ENCODE data around the gene YIPF5.

The YIPF5 gene

GRCh38 chr5:144183254-144183889 is 12.9 kb upstream of the YIPF5 start:
- DNase-seq (ENCODE audit: low read depth in 2 of 2, low spot score in 1 of 2) = no peak

DNA sequence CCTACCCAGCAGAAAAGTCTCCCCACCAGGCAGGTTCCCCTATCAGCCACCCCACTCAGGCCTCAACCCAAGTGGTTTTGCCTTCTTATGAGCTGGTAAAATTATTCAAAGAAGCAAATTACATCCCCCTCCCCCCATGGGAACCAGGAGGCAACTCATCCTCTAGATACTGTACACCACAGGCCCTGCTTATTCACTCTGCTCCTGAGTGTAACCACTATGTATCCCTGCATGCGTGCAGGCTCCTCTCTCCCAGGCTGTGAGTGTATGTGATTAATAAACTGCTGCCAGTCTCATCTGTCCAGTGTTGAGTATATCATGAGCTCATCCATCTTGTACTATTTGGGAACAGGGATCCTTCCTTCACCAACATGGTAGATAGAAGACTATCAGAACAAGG is 8.8 kb upstream of the YIPF5 start:
- DNase-seq (ENCODE audit: low read depth in 2 of 2, low spot score in 1 of 2) = no peak

- DNase-seq (ENCODE audit: low read depth in 2 of 2, low spot score in 1 of 2) = no peak
Observed at GRCh38 chr5:144177548-144177947, 7.1 kb upstream of the YIPF5 start.

- no peak for DNase-seq (ENCODE audit: low read depth in 2 of 2, low spot score in 1 of 2)
Observed at GRCh38 chr5:144173766-144174165, 3.3 kb upstream of the YIPF5 start.

GRCh38 chr5:144169904-144170275 is 569 bp downstream of the YIPF5 start:
- DNase-seq (ENCODE audit: low read depth in 2 of 2, low spot score in 1 of 2) = no peak

DNA sequence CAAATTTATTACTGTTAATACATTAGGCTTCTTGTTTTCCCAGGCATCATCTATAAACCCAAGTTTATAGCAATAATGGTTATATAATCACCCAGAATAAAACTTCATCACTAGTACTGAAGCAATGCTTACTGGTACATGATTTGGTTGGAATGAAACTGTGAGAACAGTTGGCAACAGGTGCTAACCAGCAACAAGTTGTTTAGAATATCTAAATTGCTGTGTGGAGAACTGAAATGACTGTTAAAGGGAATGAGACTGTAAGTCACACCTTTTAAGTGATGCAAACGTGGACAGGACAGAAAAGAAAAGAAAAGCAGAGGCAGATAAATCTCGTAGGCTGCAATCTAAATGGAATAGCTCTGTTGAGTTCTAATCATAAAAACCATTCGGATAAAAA is 2.5 kb downstream of the YIPF5 start:
- no peak for DNase-seq (ENCODE audit: low read depth in 2 of 2, low spot score in 1 of 2)

GRCh38 chr5:144166696-144167095 is 3.8 kb downstream of the YIPF5 start:
- no peak for DNase-seq (ENCODE audit: low read depth in 2 of 2, low spot score in 1 of 2)

- no peak for DNase-seq (ENCODE audit: low read depth in 2 of 2, low spot score in 1 of 2)
Observed at GRCh38 chr5:144162686-144163085, 7.8 kb downstream of the YIPF5 start.

DNA sequence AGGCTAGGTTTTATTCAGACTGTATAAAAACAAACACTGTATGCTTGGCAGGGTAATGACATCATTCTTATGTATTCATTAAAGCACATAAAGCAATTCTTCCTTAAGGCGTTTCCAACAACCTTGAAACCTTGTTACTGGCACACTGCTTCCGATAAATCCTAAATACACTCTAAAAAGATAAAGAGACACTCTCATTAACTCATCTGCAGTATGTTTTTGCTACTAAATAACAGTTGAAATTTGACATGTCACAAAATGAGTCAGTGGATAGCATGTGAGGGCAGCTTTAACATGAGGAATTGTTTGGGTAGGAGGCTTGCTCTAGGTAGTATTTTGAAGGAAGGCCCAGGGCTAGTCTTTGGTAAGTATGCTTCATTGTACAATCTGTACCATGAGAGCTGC is 13.7 kb downstream of the YIPF5 start:
- no peak for DNase-seq (ENCODE audit: low read depth in 2 of 2, low spot score in 1 of 2)

- no peak for DNase-seq (ENCODE audit: low read depth in 2 of 2, low spot score in 1 of 2)
Observed at GRCh38 chr5:144151026-144151425, 19.4 kb downstream of the YIPF5 start.

DNA sequence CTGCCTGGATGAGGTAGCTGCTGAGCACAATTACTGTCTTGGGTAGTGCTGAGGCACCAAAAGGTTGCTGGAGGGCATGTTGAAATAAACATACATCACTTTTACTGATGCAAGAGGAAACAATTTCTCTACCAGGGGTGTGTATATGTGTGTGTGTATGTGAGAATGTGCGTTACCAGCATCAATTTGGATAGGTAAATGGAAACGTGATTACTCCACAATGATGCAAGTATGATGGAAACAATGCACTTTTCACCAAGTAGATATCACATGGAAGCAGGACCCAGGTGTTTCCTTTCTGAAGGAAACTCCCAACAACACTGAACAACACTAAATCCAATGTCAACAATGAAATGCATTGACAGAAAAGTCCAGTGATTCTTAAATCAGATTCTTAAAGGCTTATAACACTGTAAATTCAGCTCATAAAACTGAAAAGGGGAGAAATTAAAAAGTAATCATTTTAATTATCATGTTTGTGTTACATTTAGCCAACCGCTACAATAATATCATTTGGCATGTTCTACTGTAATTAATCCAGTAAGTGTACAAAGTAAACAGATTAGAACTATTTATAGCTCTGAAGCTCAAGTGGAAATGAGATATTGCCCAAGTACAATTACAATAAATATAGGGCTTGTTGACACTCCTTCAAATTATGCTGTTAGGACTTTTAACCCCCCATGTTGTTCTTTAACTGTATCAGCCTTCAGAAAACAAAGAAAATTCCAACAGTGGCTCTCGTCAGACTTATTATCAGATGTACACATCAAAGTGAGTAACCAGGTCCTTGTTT is 25.3 kb downstream of the YIPF5 start:
- no peak for DNase-seq (ENCODE audit: low read depth in 2 of 2, low spot score in 1 of 2)

DNA sequence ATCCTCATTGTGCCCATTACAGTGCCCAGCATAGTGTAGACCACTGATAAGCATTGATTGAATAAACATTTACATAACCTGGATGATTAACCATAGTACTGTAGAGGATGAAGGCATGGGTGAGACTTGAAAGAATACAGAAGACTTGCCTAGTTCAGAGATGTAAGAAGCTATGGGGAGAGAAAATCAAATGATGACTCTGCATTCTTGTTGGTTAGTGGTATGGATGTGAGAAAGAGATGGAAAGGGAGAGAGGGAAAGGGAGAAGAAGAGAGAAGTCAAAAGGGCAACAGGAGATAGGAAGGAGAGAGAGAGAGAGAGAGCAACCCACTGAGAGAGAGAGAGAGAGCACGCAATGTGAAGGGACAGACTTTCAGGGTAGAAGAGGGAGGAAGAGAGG is 26.8 kb downstream of the YIPF5 start:
- no peak for DNase-seq (ENCODE audit: low read depth in 2 of 2, low spot score in 1 of 2)

- no peak for DNase-seq (ENCODE audit: low read depth in 2 of 2, low spot score in 1 of 2)
Observed at GRCh38 chr5:144142824-144143162, 27.7 kb downstream of the YIPF5 start.

DNA sequence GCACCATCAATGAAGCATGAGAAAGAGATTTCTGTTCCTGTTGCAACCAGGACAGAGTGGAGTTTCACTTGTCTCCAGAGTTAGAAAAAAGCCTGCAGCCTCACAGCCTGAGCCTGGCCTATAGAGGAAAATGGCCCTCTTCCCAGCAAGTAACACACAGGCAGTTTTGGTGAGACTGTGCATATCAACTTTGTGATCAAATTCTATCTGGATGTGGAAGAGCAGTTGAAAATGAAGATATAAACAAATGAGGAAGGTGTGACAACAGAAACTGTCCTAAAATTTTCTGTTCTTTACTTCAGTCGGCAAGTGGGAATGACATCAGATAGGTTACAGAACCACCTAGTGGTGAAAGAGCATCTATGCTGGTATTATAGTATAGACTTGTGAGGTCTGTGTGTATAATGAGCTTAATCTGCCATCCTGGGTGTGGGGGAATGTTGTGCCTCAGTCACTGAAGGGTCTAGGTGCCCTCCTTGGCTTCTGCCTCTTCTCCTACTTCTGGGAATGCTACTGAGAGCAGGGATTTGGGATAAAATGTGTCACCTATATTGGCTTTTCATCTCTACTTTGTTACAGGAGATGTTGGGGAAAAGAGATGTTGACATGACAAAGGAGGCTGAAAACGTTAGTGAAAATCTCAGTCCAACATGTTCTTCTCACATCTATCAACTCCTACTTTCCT is 28.2 kb downstream of the YIPF5 start:
- DNase-seq (ENCODE audit: low read depth in 2 of 2, low spot score in 1 of 2) = no peak

- DNase-seq (ENCODE audit: low read depth in 2 of 2, low spot score in 1 of 2) = no peak
Observed at GRCh38 chr5:144141585-144141984, 28.9 kb downstream of the YIPF5 start.

DNA sequence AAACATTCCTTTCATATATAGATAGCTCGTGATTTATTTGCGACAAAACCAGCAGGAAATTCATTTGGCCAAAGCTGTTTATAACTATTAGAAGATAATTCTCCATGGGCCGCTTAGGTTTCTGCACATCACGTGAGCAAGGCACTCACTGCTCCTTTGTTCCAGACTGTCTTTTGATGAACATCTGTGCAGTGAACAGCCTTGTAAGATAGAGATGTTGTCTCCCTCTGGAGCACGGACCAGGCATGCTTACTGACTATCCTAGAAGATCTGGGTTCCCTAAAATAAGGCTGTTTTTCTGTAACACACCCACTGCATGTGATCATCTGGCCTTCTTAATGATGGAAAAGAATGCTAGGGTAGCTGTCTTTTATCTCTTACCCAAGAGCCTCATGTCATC is 30.9 kb downstream of the YIPF5 start:
- no peak for DNase-seq (ENCODE audit: low read depth in 2 of 2, low spot score in 1 of 2)

GRCh38 chr5:144135113-144135762 is 35.2 kb downstream of the YIPF5 start:
- DNase-seq (ENCODE audit: low read depth in 2 of 2, low spot score in 1 of 2) = no peak

- DNase-seq (ENCODE audit: low read depth in 2 of 2, low spot score in 1 of 2) = no peak
Observed at GRCh38 chr5:144134194-144134826, 36.1 kb downstream of the YIPF5 start.

DNA sequence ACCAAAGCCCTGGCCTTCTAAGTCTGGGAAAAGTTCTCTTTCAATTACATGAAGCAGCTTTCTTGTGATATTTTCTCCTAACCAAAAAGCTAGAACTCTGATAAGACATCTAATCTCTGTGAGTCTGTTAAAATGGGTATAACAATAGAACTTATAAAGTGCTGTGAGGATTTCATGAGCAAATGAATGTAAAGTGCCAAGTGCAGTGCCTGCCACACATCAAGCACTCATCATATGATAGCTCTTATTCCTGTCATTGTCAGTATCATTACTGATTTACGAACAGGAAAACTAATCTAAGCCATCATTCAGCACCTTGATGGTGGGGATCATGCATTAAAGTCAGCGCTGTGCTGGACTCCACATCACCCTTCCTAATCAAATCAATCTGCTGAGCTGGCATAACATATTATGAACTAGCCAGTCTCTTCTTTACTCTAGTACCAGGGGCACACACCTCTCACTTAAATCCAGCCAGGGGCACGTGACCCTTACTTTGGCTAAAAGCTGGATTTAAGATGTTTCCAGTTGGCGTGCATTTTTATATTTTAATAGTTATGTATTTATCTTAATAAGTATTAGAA is 37.3 kb downstream of the YIPF5 start:
- DNase-seq (ENCODE audit: low read depth in 2 of 2, low spot score in 1 of 2) = no peak

DNA sequence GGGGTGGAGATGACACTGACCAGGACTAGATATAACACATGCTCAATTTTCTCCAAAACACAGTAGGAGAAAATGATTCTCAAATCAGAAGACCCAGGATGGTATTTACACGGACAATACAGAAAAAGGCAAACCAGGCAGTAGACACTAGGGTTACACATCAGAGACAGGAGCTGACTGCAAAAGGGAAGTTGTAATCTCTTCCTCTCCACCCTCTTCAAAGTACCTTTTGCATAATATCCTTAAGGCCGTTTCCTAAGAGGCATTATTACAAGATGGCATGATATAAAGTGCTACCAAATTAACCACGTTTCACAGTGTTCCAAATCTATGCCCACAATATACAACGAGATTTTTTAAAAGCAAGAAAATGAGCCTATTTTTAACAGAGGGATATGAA is 39.2 kb downstream of the YIPF5 start:
- DNase-seq (ENCODE audit: low read depth in 2 of 2, low spot score in 1 of 2) = no peak

GRCh38 chr5:144130306-144130705 is 40.2 kb downstream of the YIPF5 start:
- no peak for DNase-seq (ENCODE audit: low read depth in 2 of 2, low spot score in 1 of 2)

Measured in stimulated activated CD8-positive, alpha-beta memory T cell treated with anti-CD3 and anti-CD28 coated beads, Interleukin-4, amount 100 ng/mL, for 4 hours (primary cell).